ENCODE data around the gene CPB2.

Gene CPB2

DNA sequence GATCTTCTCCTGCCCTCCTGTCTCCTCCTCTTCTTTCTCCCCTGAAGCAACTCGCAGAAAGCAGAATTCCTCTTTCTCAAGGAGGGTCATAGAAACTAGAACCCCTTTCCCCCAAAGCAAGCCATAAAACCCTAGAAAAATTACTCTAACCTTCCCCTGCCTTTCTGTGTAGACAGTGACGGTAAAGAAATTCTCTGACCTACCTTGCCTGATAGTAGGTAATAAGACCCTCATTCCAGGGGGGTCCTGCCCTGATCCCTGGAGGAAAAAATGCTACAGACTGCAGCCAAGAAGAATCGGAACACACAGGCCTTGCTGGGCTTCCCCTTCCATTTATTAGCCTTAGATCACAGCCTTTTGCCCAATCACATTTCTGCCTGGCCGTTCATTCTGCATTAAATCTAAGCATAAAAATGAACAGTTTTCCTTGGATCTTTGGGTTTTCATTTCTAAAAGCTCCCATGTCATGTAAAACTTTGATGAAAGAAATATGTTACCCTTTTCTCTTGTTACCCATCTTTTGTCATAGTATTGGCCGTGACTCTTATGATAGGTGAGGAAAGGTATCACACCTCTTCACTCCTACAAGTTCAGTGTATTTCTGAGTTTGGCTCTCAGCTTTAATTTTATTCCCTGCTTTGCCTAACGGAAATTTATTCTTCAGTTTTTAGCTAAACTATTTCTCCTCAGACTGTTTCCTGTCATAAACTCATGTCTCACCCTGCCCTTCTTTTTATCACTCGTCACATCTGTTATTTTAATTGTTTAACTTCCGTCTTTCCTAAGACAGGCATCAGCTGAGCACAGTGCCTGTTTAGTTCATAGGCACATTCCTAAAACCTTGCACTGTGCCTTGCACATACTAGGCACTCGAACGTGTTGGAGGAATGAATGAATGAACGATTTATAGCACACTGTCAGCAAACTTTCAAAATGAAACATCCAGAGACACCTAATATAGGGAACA is 20.4 kb upstream of the CPB2 start:
- Histone ChIP-seq H4K20me1 (ENCODE audit: control insufficient read depth, insufficient read depth, low read depth, low read length) (peaks cover 8% of the 10 kb centered on the region; the same call in 1 of the 2 replicates), H3K36me3 (ENCODE audit: control insufficient read depth, low read length) (peaks cover 47% of the 10 kb centered on the region), H3K27me3 (ENCODE audit: control insufficient read depth, low read length) (no peaks in the 10 kb centered on the region), H3F3A (ENCODE audit: control insufficient read depth, insufficient read depth) (peaks cover 31% of the 10 kb centered on the region), H3K4me3 (ENCODE audit: low read length) (no peak overlapping the region), H3K4me2 (ENCODE audit: low read length) (peak overlapping the region; percentile 11; the same call in 1 of the 2 replicates), H3K4me1 (ENCODE audit: control insufficient read depth, low read length) (peaks cover 14% of the 10 kb centered on the region), H3K9me3 (ENCODE audit: control insufficient read depth, insufficient read depth, low read length) (no peaks in the 10 kb centered on the region), H3K27ac (ENCODE audit: low read depth, low read length) (no peak overlapping the region), H3K79me2 (ENCODE audit: control insufficient read depth, low read length) (no peaks in the 10 kb centered on the region), H3K9me2 (replicated peaks; ENCODE audit: control insufficient read depth, low read length) (no peaks in the 10 kb centered on the region)
- no peak for TF ChIP-seq EZH2phosphoT487 (IDR thresholded peaks at IDR 0.05; ENCODE audit: borderline replicate concordance, low read length)
- TF ChIP-seq, protein P1, sequence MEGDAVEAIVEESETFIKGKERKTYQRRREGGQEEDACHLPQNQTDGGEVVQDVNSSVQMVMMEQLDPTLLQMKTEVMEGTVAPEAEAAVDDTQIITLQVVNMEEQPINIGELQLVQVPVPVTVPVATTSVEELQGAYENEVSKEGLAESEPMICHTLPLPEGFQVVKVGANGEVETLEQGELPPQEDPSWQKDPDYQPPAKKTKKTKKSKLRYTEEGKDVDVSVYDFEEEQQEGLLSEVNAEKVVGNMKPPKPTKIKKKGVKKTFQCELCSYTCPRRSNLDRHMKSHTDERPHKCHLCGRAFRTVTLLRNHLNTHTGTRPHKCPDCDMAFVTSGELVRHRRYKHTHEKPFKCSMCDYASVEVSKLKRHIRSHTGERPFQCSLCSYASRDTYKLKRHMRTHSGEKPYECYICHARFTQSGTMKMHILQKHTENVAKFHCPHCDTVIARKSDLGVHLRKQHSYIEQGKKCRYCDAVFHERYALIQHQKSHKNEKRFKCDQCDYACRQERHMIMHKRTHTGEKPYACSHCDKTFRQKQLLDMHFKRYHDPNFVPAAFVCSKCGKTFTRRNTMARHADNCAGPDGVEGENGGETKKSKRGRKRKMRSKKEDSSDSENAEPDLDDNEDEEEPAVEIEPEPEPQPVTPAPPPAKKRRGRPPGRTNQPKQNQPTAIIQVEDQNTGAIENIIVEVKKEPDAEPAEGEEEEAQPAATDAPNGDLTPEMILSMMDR (IDR thresholded peaks at IDR 0.05; ENCODE audit: low read depth, low read length, poor library complexity, severe bottlenecking) = no peak

DNA sequence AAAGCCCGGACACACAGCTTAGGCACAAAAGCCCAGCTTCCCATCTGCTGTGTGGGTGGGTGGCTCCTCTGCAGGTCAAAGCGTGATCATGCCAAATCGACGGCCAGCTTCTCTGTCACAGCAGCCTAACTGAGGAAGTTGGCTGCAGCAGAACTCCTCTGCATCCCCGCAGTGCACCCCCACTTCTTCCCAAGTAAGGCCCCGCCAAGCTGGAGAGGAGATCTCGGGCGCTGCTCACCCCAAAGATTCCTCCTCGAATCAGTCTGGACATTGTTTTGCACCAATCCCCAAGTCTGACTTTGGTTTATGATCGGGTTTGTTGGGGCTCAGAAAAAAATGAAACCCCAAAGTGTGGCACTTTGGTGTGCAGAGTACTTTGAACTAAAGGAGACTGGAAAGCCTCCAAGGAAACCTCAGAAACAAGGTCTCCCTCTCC is 19.7 kb upstream of the CPB2 start:
- Histone ChIP-seq H3K27me3 (ENCODE audit: control insufficient read depth, low read length) (no peaks in the 10 kb centered on the region), H4K20me1 (ENCODE audit: control insufficient read depth, insufficient read depth, low read depth, low read length) (peaks cover 8% of the 10 kb centered on the region; the same call in 1 of the 2 replicates), H3K4me3 (ENCODE audit: low read length) (no peak overlapping the region), H3K4me2 (ENCODE audit: low read length) (no peak overlapping the region), H3K4me1 (ENCODE audit: control insufficient read depth, low read length) (peaks cover 14% of the 10 kb centered on the region), H3K9me2 (replicated peaks; ENCODE audit: control insufficient read depth, low read length) (no peaks in the 10 kb centered on the region), H3K79me2 (ENCODE audit: control insufficient read depth, low read length) (no peaks in the 10 kb centered on the region), H3K9me3 (ENCODE audit: control insufficient read depth, insufficient read depth, low read length) (no peaks in the 10 kb centered on the region), H3F3A (ENCODE audit: control insufficient read depth, insufficient read depth) (peaks cover 28% of the 10 kb centered on the region), H3K36me3 (ENCODE audit: control insufficient read depth, low read length) (peaks cover 40% of the 10 kb centered on the region), H3K27ac (ENCODE audit: low read depth, low read length) (no peak overlapping the region)
- TF ChIP-seq, protein P1 (IDR thresholded peaks at IDR 0.05; ENCODE audit: low read depth, low read length, poor library complexity, severe bottlenecking) = no peak
- no peak for TF ChIP-seq EZH2phosphoT487 (IDR thresholded peaks at IDR 0.05; ENCODE audit: borderline replicate concordance, low read length)

DNA sequence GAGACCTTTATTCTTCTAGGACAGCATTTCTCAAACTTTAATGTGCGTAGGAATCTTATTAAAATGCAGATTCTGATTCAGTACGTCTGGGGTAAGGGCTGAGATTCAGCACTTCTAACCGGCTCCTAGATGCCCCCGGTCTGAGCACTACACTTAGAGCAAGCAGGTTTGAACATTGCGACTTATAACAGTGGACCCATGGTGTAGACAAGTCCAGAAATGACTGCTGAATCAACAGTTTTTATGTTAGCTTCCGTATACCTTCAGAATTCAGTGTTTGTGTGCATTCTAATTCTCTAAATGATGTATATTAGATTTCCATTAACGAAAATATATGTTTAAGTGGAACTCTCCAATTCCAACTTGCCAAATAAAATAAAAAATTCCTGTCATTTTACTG is 17.5 kb upstream of the CPB2 start:
- Histone ChIP-seq H3F3A (ENCODE audit: control insufficient read depth, insufficient read depth) (peaks cover 20% of the 10 kb centered on the region), H3K27me3 (ENCODE audit: control insufficient read depth, low read length) (peaks cover 13% of the 10 kb centered on the region), H3K9me2 (replicated peaks; ENCODE audit: control insufficient read depth, low read length) (no peaks in the 10 kb centered on the region), H3K4me3 (ENCODE audit: low read length) (no peak overlapping the region), H4K20me1 (ENCODE audit: control insufficient read depth, insufficient read depth, low read depth, low read length) (peaks cover 8% of the 10 kb centered on the region; the same call in 1 of the 2 replicates), H3K4me1 (ENCODE audit: control insufficient read depth, low read length) (peaks cover 14% of the 10 kb centered on the region), H3K79me2 (ENCODE audit: control insufficient read depth, low read length) (no peaks in the 10 kb centered on the region), H3K27ac (ENCODE audit: low read depth, low read length) (no peak overlapping the region), H3K36me3 (ENCODE audit: control insufficient read depth, low read length) (peaks cover 19% of the 10 kb centered on the region), H3K4me2 (ENCODE audit: low read length) (no peak overlapping the region), H3K9me3 (ENCODE audit: control insufficient read depth, insufficient read depth, low read length) (no peaks in the 10 kb centered on the region)
- TF ChIP-seq, protein P1 (IDR thresholded peaks at IDR 0.05; ENCODE audit: low read depth, low read length, poor library complexity, severe bottlenecking) = no peak
- no peak for TF ChIP-seq EZH2phosphoT487 (IDR thresholded peaks at IDR 0.05; ENCODE audit: borderline replicate concordance, low read length)

All from DOHH2 (cell line).